Measurements from ENCODE around the gene HOXA9. TPM values are rescaled to one million over a fixed set of nuclear protein-coding genes. Genes with fewer than 3 reads are reported as not detected.
A peak's percentile ranks its signal among the peaks of the same experiment; 100 is the strongest.

The HOXA9 gene
- total and polyA plus RNA-seq, 2 experiments from 2014 or later: not detected

- Histone ChIP-seq H3K27me3 (peaks cover 100% of the 10 kb centered on the region), H3K27ac (no peak overlapping the region), H3K9me3 (ENCODE audit: low read depth) (no peaks in the 10 kb centered on the region), H3K36me3 (no peaks in the 10 kb centered on the region), H3K4me3 (no peak overlapping the region), H3K4me1 (ENCODE audit: low read depth) (peaks cover 7% of the 10 kb centered on the region)
- TF ChIP-seq CTCF (IDR thresholded peaks at IDR 0.05; ENCODE audit: low read depth, low read length): no peak
- DNase-seq (ENCODE audit: low read depth in 1 of 2, low spot score in 1 of 2): no peak
Observed at GRCh38 chr7:27116031-27116961, 49.0 kb downstream of the HOXA9 start.

DNA sequence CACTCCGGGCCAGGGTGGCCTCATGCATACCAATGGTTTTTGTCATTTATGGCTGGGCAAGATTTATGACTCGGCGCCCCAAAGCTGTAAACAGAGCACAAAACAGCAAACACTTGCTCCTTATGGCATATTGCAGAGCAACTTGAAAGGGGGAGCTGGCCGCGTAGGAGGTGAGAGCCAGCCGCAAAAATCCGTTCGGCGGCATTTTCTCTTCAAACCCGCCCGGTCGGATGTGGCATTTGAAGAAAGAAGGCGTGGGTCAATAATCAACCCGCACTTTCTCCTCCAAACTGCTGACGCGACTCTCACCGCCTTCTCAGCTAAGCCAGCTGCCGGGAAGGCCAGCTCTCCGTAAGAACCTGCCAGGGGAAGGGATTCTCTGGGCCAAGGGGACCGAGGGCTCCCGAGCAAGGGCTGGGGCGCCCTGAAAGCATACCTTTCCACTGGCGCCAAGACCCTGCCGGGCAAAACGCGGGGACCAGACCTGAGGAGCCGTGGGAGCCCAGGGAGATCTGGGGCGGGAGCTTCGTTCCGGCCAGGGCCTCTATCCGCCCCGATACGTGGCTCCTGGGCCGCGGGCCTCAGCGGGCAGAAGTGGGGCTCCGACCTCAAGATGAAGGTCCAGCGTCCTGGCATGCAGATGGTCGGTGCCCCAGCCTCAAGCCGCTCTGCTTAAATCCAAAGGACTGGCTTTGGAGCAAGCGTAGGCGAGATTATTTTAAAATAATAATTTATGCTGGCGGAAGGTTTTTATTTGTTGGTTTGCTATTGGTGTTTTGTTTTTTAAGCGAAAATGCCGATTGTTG, 49.9 kb downstream of the HOXA9 start:
- TF ChIP-seq CTCF (IDR thresholded peaks at IDR 0.05; ENCODE audit: low read depth, low read length): no peak
- Histone ChIP-seq H3K27ac (no peak overlapping the region), H3K4me3 (peak overlapping the region; percentile 5)

GRCh38 chr7:27114881-27115220, 50.5 kb downstream of the HOXA9 start:
- H3K9me3 ChIP-seq (ENCODE audit: low read depth): no peaks in the 10 kb centered on the region
- H3K27me3 ChIP-seq: peaks cover 100% of the 10 kb centered on the region
- H3K27ac ChIP-seq: no peak overlapping the region
- no peak for DNase-seq (ENCODE audit: low read depth in 1 of 2, low spot score in 1 of 2)
- peaks cover 11% of the 10 kb centered on the region for H3K4me1 ChIP-seq (ENCODE audit: low read depth)
- no peaks in the 10 kb centered on the region for H3K36me3 ChIP-seq
- no peak overlapping the region for H3K4me3 ChIP-seq
- no peak for TF ChIP-seq CTCF (IDR thresholded peaks at IDR 0.05; ENCODE audit: low read depth, low read length)

More for the DNA sequence above, 49.9 kb downstream of the HOXA9 start:
- Histone ChIP-seq H3K36me3 (no peaks in the 10 kb centered on the region), H3K4me1 (ENCODE audit: low read depth) (peaks cover 11% of the 10 kb centered on the region), H3K27me3 (peaks cover 100% of the 10 kb centered on the region), H3K9me3 (ENCODE audit: low read depth) (no peaks in the 10 kb centered on the region)
- DNase-seq (ENCODE audit: low read depth in 1 of 2, low spot score in 1 of 2): no peak

DNA sequence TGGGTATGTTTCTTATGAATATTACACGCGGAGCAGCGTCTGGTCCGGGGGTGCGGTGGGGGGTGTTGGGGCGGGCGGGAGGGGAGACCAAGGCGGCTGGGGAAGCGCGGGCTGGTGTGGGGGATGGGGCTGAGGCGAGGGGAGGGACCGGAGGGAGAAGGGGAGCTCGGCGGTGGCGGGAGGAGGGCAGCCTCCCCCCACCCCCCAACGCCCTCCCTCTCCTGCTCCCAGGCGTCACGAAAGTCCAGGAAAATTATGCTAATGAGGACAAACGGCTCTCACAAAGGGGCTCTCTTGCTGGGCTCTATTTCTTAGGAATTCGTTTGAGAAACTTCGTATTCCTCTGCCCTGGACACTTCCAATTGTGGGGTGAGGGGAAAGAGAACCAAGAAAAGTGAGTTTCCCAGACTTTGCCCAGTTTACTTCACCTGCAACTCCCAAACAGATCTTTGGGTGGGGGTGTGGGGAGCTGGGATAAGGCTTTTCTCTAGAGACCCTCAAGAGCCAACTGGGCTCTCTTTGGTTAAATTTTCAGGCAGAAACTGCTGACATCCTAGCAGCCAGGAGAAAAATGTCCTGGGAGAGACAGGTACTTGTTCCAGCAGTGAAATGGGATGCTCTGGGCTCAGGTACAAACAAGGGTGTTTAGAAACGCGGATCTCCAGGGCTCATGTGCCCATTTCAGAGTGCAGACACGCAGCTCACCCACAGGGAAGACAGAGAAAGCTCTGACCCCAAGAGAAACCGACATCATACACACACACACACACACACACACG, 51.2 kb downstream of the HOXA9 start:
- Histone ChIP-seq H3K36me3 (no peaks in the 10 kb centered on the region), H3K9me3 (ENCODE audit: low read depth) (no peaks in the 10 kb centered on the region), H3K4me3 (peak overlapping the region; percentile 20), H3K4me1 (ENCODE audit: low read depth) (peaks cover 11% of the 10 kb centered on the region), H3K27ac (no peak overlapping the region), H3K27me3 (peaks cover 100% of the 10 kb centered on the region)
- no peak for TF ChIP-seq CTCF (IDR thresholded peaks at IDR 0.05; ENCODE audit: low read depth, low read length)
- DNase-seq (ENCODE audit: low read depth in 1 of 2, low spot score in 1 of 2): no peak
